NCI-H1436 treated with DMSO at 0.1 percent for 48 hours (cell line): ENCODE measurements around the gene ELP2.

Source experiments
- DNase-seq: peaks from one replicate; lab custom pipeline; 2025; lab: John Stamatoyannopoulos, UW

ELP2 gene

DNA sequence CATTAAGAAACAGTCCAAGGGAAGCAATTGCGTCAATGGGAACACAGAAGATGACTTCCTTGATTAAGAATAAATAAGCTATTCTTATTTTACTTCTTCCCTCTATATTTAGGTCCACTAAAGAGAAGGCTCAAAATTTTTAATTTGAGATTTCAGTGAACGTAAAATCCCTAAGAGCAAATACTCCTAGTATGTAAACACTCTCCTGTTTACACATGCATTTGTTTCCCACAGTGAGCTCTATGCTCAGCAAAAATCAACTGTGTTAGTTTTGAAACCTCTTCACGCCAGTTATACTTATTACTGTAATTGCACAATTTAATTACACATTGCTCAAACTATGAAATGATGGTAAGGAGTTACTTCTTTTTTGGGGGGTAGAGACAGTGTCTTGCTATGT, 9.4 kb upstream of the ELP2 start:
- no peak for DNase-seq

- no peak for DNase-seq
Observed at GRCh38 chr18:36124841-36125240, 4.9 kb upstream of the ELP2 start.

DNA sequence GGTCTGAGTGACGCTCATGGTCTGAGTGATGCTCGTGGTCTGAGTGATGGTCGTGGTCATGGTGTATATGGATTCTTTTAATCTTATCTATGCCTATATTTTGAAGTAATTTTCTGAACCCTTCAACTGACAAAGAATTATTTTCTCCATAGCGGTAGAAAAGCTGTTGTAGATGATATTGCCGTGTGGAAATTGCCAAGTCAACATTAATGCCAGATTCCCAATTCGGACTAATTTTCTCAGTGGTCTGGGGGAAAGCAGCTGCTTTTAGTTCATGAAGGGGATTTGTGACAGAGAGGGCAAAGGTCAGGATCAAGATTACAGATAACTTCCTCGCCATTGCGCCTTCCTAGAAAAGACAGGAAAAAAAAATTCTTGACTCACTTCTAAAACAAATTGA, 3.0 kb upstream of the ELP2 start:
- DNase-seq: no peak

DNA sequence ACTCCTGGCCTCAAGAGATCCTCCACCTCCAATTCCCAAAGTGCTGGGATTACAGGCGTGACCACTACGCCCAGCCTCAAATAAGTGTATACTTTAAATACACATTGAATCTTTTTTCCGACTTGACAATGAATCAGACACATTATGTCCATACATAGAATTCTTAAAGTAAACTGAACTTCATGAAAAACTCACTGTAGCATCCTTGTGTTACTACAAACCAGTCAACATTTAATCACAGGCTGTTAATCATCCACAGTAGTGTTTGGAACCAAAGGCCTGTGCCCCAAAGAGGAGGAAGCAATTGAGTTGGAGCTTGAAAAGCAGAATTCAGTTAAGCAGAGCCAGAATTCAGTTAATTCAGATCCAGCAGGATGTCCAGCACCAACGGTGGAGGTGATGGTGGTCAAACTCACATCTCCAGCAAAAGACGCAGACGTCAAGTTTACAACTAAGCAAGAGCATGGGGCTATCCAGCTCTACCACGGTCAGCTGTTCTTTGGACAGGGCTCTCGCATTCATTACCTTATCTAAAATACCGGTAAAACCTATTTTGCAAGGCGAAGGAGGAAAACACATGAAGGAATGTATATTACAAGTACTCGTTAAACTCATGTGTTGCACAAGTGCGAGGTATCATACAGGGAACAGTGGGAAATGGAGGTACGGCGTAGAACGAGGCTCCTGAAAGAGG, 1.7 kb upstream of the ELP2 start:
- no peak for DNase-seq

DNA sequence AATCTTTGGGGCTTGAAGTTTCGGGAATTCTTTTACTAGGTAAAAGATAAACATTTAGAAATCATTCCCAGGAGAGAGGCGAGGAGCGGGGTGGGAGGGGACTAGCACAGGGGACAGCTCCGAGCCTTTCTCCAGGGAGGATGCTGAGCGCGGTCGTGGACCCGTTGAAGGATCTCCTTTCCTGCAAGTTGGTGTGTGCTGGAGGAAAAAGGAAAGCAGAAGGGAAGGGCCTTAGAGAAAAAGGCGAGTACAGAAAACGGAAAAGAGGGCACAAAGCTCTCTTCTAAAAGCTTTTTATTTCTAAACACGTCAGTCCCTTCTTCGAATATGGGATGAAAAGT, 1.2 kb upstream of the ELP2 start:
- no peak for DNase-seq

GRCh38 chr18:36128907-36129299, 796 bp upstream of the ELP2 start:
- no peak for DNase-seq

- no peak for DNase-seq
Observed at GRCh38 chr18:36130039-36130831, 536 bp downstream of the ELP2 start.

DNA sequence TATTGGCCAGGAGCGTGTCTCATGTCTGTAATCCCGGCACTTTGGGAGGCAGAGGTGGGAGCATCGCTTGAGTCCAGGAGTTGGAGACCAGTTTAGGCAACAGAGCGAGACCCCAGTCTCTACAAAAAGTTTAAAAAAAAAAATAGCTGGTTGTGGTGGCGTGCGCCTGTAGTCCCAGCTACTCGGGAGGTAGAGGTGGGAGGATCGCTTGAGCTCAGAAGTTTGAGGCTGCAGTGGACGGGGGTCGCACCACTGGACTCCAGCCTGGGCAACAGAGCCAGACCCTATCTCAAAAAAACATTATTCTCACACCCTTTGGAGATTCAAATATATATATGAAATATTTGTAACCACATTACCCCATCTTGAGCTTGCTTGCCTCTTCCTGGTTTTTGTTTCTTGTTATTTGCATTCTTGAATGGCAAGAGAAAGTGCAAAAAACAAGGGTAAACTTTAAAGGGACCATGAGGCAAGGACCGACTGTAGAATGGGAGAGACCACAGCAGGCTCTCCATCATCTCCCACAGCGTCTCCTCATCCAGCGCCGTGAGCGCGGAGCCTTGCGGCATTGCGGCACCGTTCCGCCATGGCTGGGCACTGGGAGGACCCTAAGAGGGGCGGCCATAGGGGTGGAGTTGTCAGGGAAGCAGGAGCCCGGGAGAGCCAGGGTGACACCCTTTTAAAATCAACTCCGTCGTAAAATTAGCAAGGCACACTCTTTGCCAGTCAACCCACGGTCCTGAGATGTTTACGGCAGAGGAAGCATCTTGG, 1.4 kb downstream of the ELP2 start:
- no peak for DNase-seq

GRCh38 chr18:36131692-36132483, 2.2 kb downstream of the ELP2 start:
- DNase-seq: no peak

DNA sequence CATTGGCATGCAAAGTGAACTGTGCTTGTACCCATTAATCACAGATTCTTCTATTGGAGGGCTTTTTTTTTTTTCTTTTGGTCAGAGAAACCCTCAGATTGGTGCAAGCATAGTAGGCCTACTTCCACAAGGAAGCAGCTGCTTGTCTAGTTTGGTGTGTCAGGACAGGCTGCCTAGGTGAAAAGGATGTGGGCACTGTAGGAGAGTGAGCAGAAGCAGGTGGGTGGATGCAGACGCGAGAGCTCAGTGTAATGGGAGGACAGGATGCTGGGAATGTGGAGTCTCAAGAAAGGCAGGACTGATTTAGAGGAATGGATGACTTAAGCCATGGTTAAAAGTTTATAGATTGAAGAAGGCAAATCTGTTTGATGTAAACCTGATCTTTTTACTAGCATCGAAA, 3.1 kb downstream of the ELP2 start:
- DNase-seq: no peak

- no peak for DNase-seq
Observed at GRCh38 chr18:36135264-36135663, 5.6 kb downstream of the ELP2 start.

- no peak for DNase-seq
Observed at GRCh38 chr18:36139245-36139644, 9.5 kb downstream of the ELP2 start.

DNA sequence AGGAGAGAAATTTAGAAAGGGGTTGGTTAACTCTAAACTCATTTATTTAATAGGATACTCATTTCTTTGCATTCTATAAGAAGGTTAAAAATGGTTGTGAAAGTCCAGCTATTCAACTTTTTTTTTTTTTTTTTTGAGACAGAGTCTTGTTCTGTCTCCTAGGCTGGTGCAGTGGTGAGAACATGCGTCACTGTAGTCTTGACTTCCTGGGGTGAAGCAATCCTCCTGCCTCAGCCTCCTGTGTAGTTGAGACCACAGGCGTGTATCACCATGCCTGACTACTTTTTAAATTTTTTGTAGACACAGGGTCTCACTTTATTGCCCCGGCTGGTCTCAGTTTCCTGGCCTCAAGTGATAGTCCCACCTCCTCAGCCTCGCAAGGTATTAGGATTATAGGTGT, 11.9 kb downstream of the ELP2 start:
- DNase-seq: no peak

GRCh38 chr18:36142751-36143150, 13.1 kb downstream of the ELP2 start:
- no peak for DNase-seq

DNA sequence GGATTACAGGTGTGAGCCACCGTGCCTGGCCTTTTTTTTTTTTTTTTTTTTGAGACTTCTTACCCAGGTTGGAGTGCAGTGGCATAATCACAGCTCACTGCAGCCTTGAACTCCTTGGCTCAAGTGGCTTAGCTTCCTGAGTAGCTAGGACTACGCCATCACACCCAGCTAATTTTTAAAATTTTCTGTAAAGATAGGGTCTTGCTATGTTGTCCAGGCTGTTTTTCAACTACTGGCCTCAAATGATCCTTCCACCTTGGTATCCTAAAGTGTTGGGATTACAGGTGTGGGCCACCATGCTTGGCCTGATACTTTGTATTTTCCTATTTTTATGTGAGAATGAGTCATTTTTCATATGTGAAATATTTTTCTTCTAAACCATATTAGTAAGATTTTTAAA, 13.7 kb downstream of the ELP2 start:
- DNase-seq: no peak

DNA sequence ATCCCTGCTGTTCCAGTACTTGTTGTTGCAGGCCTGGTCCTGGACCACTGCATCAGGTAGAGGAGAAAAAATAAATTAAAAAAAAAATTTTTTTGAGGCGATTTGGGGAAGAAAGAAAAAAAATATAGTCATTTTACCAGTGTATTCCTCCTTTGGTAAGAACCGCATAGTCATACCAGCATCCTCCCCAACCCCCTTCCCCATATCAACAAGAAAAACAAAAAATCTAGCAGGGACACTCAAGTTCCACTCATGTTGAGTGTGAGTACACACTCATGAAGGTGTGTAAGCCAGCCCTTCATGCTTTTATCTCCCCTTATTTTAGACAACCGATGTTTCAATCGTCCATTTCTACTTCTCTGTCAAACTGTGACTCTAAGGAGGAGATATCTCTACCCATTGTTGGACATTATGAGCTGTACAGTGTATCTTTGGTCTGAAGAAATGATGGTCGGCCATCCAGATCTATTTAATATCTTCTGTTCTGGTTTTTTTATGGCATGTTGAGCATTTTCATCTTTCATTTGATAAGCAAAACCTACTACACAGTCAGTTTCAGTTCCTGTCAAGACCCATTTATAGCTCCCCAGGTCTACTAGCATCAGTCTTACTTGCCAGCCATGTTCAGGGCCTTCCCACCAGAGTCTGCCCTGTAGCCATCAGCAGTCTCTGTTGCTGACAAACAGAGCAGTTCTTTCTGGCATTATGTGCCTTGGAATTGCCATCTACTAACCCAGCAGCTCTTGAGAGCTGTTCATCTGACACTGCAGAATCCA, 20.0 kb downstream of the ELP2 start:
- DNase-seq: no peak

GRCh38 chr18:36152781-36153180, 23.1 kb downstream of the ELP2 start:
- no peak for DNase-seq

DNA sequence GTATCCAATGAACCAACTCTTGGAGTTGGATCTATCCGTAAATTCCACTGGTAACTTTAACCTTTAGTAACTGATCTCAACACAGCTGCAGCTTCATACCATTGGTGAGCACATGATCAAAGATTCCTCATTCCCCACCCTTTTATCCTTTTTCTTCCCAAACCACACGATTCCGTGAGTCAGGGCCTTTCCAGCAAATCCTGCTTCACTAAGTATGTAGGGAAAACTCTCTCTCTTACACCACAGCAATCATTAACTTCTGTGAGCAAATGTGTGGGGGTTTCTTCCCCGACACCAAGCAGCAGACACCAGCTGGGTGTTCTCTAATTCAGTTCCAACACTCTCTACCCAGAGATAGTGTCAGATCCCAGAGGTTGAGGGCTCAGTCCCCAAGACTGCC, 23.5 kb downstream of the ELP2 start:
- no peak for DNase-seq

- no peak for DNase-seq
Observed at GRCh38 chr18:36153771-36154170, 24.1 kb downstream of the ELP2 start.

DNA sequence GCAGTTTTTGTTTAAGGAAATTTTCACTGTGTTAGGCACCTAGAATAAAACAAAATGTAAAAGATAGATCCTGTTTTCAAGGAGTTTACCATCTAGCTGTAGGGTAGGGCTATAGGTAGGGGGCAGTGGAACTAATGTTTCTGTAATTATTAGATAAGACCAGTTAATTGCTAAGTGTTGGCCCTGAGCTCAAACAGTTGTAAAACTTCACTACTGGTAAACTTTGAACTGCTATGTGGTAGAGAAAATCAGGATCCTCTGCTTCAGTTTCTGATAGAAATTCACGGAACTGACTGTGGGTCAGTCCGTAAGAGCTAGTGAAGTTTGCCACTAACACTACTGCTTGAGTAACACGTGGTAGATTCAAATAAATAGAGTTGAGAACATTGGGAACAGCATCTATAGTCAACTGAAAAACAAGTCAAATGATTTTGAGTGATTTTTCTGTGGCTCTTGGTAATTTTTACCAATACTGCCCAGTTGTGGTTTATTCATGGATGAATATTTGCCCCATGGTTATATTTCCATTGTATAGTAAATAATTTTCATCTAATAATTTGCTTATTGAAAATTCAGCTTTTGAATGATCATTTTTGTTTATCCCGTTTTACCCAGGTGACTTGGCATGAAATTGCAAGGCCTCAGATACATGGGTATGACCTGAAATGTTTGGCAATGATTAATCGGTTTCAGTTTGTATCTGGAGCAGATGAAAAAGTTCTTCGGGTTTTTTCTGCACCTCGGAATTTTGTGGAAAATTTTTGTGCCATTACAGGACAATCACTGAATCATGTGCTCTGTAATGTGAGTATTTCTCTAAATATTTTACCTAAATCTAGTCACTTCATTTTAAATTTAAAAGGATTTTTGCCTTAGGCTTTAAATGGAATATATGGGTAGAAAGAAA, 26.4 kb downstream of the ELP2 start:
- DNase-seq: no peak
